Measurements from ENCODE around the gene HSDL2.

- no peak for TF ChIP-seq EZH2phosphoT487 (IDR thresholded peaks at IDR 0.05; ENCODE audit: borderline replicate concordance)
- TF ChIP-seq CTCF (conservative IDR thresholded peaks at IDR 0.05; ENCODE audit: low read length) = no peak
Measured at GRCh38 chr9:112487008-112487798, 107.3 kb downstream of the HSDL2 start.

All from Loucy (cell line).